Subcutaneous abdominal adipose tissue (tissue), 5 donors: ENCODE data around the gene EPHB2.

Experiments used
- H3K27ac ChIP-seq: one replicate; pipeline ENCODE4 v1.7.0; 2013; ENCODE audit warnings: low read depth, mild to moderate bottlenecking, inconsistent platforms, low read length, moderate library complexity
- H3K27me3 ChIP-seq, 5 donors: one replicate each; pipeline ENCODE4 v1.7.0; 2013; ENCODE audit warnings: low read length in 5 of 5, inconsistent platforms in 1 of 5; ENCODE audit not compliant: control insufficient read depth in 5 of 5, insufficient read depth in 4 of 5
- H3K36me3 ChIP-seq, 5 donors: one replicate each; pipeline ENCODE4 v1.7.0; 2013; ENCODE audit warnings: low read length in 5 of 5; ENCODE audit not compliant: control insufficient read depth in 5 of 5, insufficient read depth in 5 of 5
- H3K4me1 ChIP-seq, 5 donors: one replicate each; pipeline ENCODE4 v1.7.0; 2013; ENCODE audit warnings: low read length in 5 of 5, mild to moderate bottlenecking in 3 of 5, moderate library complexity in 1 of 5; ENCODE audit not compliant: control insufficient read depth in 5 of 5, insufficient read depth in 5 of 5
- H3K4me3 ChIP-seq, 5 donors: one replicate each; pipeline ENCODE4 v1.7.0; 2013; ENCODE audit warnings: low read length in 5 of 5, low read depth in 1 of 5
- H3K9ac ChIP-seq, 5 donors: one replicate each; pipeline ENCODE4 v1.7.0; 2013; ENCODE audit warnings: low read length in 5 of 5, mild to moderate bottlenecking in 4 of 5, moderate library complexity in 3 of 5
- H3K9me3 ChIP-seq, 5 donors: one replicate each; pipeline ENCODE4 v1.7.0; 2013; ENCODE audit warnings: low read length in 5 of 5; ENCODE audit not compliant: control insufficient read depth in 5 of 5
- donor health status: healthy.
- donor health status: healthy.
- donor health status: healthy.
- donor health status: healthy.
- donor health status: healthy.

Gene EPHB2

GRCh38 chr1:22795366-22795714 lies 84.7 kb downstream of the EPHB2 start:
- H3K9ac ChIP-seq = no peak overlapping the region
- no peaks in the 10 kb centered on the region for H3K9me3 ChIP-seq
- no peaks in the 10 kb centered on the region for H3K36me3 ChIP-seq
- peaks cover 4 to 20% (median 16%) of the 10 kb centered on the region in 5 donors for H3K4me1 ChIP-seq
- H3K27ac ChIP-seq = no peak overlapping the region
- H3K27me3 ChIP-seq = peaks cover 0 to 4% (median 0%) of the 10 kb centered on the region in 5 donors
- no peak overlapping the region for H3K4me3 ChIP-seq

- Histone ChIP-seq H3K36me3 (no peaks in the 10 kb centered on the region), H3K27me3 (peaks cover 0 to 4% (median 0%) of the 10 kb centered on the region in 5 donors), H3K27ac (no peak overlapping the region), H3K9me3 (no peaks in the 10 kb centered on the region), H3K4me3 (no peak overlapping the region), H3K4me1 (peaks cover 4 to 20% (median 16%) of the 10 kb centered on the region in 5 donors), H3K9ac (no peak overlapping the region)
These were observed 86.0 kb downstream of the EPHB2 start for GRCh38 chr1:22796642-22797041.

GRCh38 chr1:22798083-22798482 lies 87.4 kb downstream of the EPHB2 start:
- Histone ChIP-seq H3K27me3 (peaks cover 0 to 4% (median 0%) of the 10 kb centered on the region in 5 donors), H3K9me3 (no peaks in the 10 kb centered on the region), H3K4me3 (no peak overlapping the region), H3K9ac (no peak overlapping the region), H3K27ac (no peak overlapping the region), H3K36me3 (no peaks in the 10 kb centered on the region), H3K4me1 (peaks cover 4 to 20% (median 16%) of the 10 kb centered on the region in 5 donors)

GRCh38 chr1:22799971-22800370 lies 89.3 kb downstream of the EPHB2 start:
- H3K4me3 ChIP-seq = no peak overlapping the region
- no peaks in the 10 kb centered on the region for H3K36me3 ChIP-seq
- H3K27me3 ChIP-seq = peaks cover 0 to 4% (median 0%) of the 10 kb centered on the region in 5 donors
- no peak overlapping the region for H3K9ac ChIP-seq
- peaks cover 0 to 12% (median 6%) of the 10 kb centered on the region in 5 donors for H3K4me1 ChIP-seq
- no peaks in the 10 kb centered on the region for H3K9me3 ChIP-seq
- no peak overlapping the region for H3K27ac ChIP-seq

GRCh38 chr1:22800629-22801028 lies 90.0 kb downstream of the EPHB2 start:
- H3K27ac ChIP-seq = no peak overlapping the region
- H3K4me1 ChIP-seq = peaks cover 0 to 6% (median under 1%) of the 10 kb centered on the region in 5 donors
- H3K9me3 ChIP-seq = no peaks in the 10 kb centered on the region
- no peak overlapping the region for H3K9ac ChIP-seq
- no peak overlapping the region for H3K4me3 ChIP-seq
- H3K27me3 ChIP-seq = peaks cover 0 to 4% (median 0%) of the 10 kb centered on the region in 5 donors
- H3K36me3 ChIP-seq = no peaks in the 10 kb centered on the region

GRCh38 chr1:22801347-22801746 lies 90.7 kb downstream of the EPHB2 start:
- peaks cover 0 to 4% (median 0%) of the 10 kb centered on the region in 5 donors for H3K27me3 ChIP-seq

GRCh38 chr1:22801761-22802160 lies 91.1 kb downstream of the EPHB2 start:
- H3K9me3 ChIP-seq = no peaks in the 10 kb centered on the region
- H3K36me3 ChIP-seq = no peaks in the 10 kb centered on the region
- no peak overlapping the region for H3K27ac ChIP-seq
- H3K4me3 ChIP-seq = no peak overlapping the region
- H3K27me3 ChIP-seq = peaks cover 0 to 4% (median 0%) of the 10 kb centered on the region in 5 donors
- no peaks in the 10 kb centered on the region for H3K4me1 ChIP-seq
- no peak overlapping the region for H3K9ac ChIP-seq

More at GRCh38 chr1:22801347-22801746, 90.7 kb downstream of the EPHB2 start:
- no peak overlapping the region for H3K9ac ChIP-seq
- no peak overlapping the region for H3K27ac ChIP-seq
- H3K4me1 ChIP-seq = no peaks in the 10 kb centered on the region
- H3K4me3 ChIP-seq = no peak overlapping the region
- no peaks in the 10 kb centered on the region for H3K36me3 ChIP-seq
- H3K9me3 ChIP-seq = no peaks in the 10 kb centered on the region

- Histone ChIP-seq H3K27me3 (peaks cover 0 to 4% (median 0%) of the 10 kb centered on the region in 5 donors), H3K4me1 (peaks cover 0 to 8% (median 7%) of the 10 kb centered on the region in 5 donors), H3K9me3 (no peaks in the 10 kb centered on the region), H3K36me3 (no peaks in the 10 kb centered on the region), H3K27ac (no peak overlapping the region), H3K9ac (no peak overlapping the region), H3K4me3 (no peak overlapping the region)
These were observed 93.2 kb downstream of the EPHB2 start for GRCh38 chr1:22803833-22804232.

GRCh38 chr1:22804406-22804805 lies 93.8 kb downstream of the EPHB2 start:
- Histone ChIP-seq H3K27me3 (peaks cover 0 to 4% (median 0%) of the 10 kb centered on the region in 5 donors), H3K4me1 (peaks cover 0 to 14% (median 12%) of the 10 kb centered on the region in 5 donors), H3K27ac (no peak overlapping the region), H3K9ac (no peak overlapping the region), H3K9me3 (no peaks in the 10 kb centered on the region), H3K36me3 (no peaks in the 10 kb centered on the region), H3K4me3 (no peak overlapping the region)

- Histone ChIP-seq H3K9ac (no peak overlapping the region), H3K9me3 (no peaks in the 10 kb centered on the region), H3K27me3 (peaks cover 0 to 1% (median 0%) of the 10 kb centered on the region in 5 donors), H3K4me3 (no peak overlapping the region), H3K27ac (no peak overlapping the region), H3K4me1 (peaks cover 0 to 15% (median 13%) of the 10 kb centered on the region in 5 donors), H3K36me3 (no peaks in the 10 kb centered on the region)
These were observed 94.5 kb downstream of the EPHB2 start for GRCh38 chr1:22804969-22805671.
